CD14-positive monocyte (primary cell): ENCODE results near the gene LRRC34. TPM values are rescaled to one million over a fixed set of nuclear protein-coding genes. Genes with fewer than 3 reads are reported as not detected.

Source experiments
- DNase-seq, 3 donors: peaks; one replicate each; pipeline ENCODE4 v3.0.0-alpha.2; 2011 to 2022
- H2AFZ ChIP-seq: 2 replicates; pipeline ENCODE4 v1.6.0; 2012; ENCODE audit warnings: mild to moderate bottlenecking, low read depth, low read length, inconsistent platforms; ENCODE audit not compliant: insufficient read depth, poor library complexity, severe bottlenecking
- H3K27ac ChIP-seq, 2 donors: 1 replicate in 1 of 2; 2 replicates in 1 of 2; pipeline ENCODE4 v1.5.1; 2012 to 2013; ENCODE audit warnings: low read length in 2 of 2, control low read depth in 1 of 2, inconsistent platforms in 1 of 2, low read depth in 1 of 2, mild to moderate bottlenecking in 1 of 2
- H3K27me3 ChIP-seq, 2 donors: one replicate each; pipeline versions ENCODE4 v1.6.0 to v1.6.1; 2011 to 2013; ENCODE audit warnings: low read length in 2 of 2; ENCODE audit not compliant: control insufficient read depth in 2 of 2, insufficient read depth in 2 of 2
- H3K36me3 ChIP-seq, 2 donors: replicated peaks in 1 of 2; 1 replicate in 1 of 2; 2 replicates in 1 of 2; pipeline versions ENCODE4 v1.5.1 to v1.6.1; 2012 to 2013; ENCODE audit warnings: low read length in 2 of 2, control low read depth in 1 of 2, inconsistent platforms in 1 of 2, mild to moderate bottlenecking in 1 of 2; ENCODE audit not compliant: insufficient read depth in 2 of 2, control insufficient read depth in 1 of 2
- H3K4me1 ChIP-seq, 2 donors: 1 replicate in 1 of 2; 2 replicates in 1 of 2; pipeline versions ENCODE4 v1.5.1 to v1.6.1; 2012 to 2013; ENCODE audit warnings: low read length in 2 of 2, control low read depth in 1 of 2, inconsistent platforms in 1 of 2, mild to moderate bottlenecking in 1 of 2, moderate library complexity in 1 of 2; ENCODE audit not compliant: insufficient read depth in 2 of 2, control insufficient read depth in 1 of 2
- H3K4me2 ChIP-seq: replicated peaks from 2 replicates; pipeline ENCODE3; 2012; ENCODE audit warnings: low read length, moderate library complexity, mild to moderate bottlenecking; ENCODE audit not compliant: poor library complexity, severe bottlenecking; ENCODE audit errors: extremely low read depth
- H3K4me3 ChIP-seq, 3 experiments: fragments of 200-600 bp in 1 of 3; sonication (generic) in 1 of 3; replicated peaks in 1 of 3; 1 replicate in 2 of 3; 2 replicates in 1 of 3; pipeline ENCODE4 v1.5.1; 2011 to 2013; ENCODE audit warnings: low read length in 3 of 3, mild to moderate bottlenecking in 3 of 3, control low read depth in 2 of 3, low read depth in 2 of 3, inconsistent platforms in 1 of 3, moderate library complexity in 1 of 3
- H3K79me2 ChIP-seq: 2 replicates; pipeline ENCODE4 v1.6.0; 2012; ENCODE audit warnings: mild to moderate bottlenecking, control low read depth, inconsistent platforms, low read length, moderate library complexity; ENCODE audit not compliant: insufficient read depth
- H3K9ac ChIP-seq: 2 replicates; pipeline ENCODE4 v1.6.0; 2017; ENCODE audit warnings: low read length, mild to moderate bottlenecking; ENCODE audit not compliant: insufficient read depth, poor library complexity, severe bottlenecking
- H3K9me3 ChIP-seq, 2 donors: replicated peaks in 1 of 2; 1 replicate in 1 of 2; 2 replicates in 1 of 2; pipeline versions ENCODE4 v1.5.1 to v1.6.1; 2012 to 2013; ENCODE audit warnings: low read length in 2 of 2, control low read depth in 1 of 2; ENCODE audit not compliant: control insufficient read depth in 1 of 2, insufficient read depth in 1 of 2
- H4K20me1 ChIP-seq: 2 replicates; pipeline ENCODE4 v1.6.0; 2012; ENCODE audit warnings: mild to moderate bottlenecking, low read length, control low read depth, moderate library complexity; ENCODE audit not compliant: insufficient read depth
- H3K27ac Mint-ChIP-seq, 7 donors: one replicate each; pipeline ENCODE4 v1.8.0; 2020; ENCODE audit warnings: mild to moderate bottlenecking in 7 of 7, mixed read lengths in 7 of 7, moderate library complexity in 6 of 7, inconsistent platforms in 2 of 7
- H3K27me3 Mint-ChIP-seq, 3 donors: one replicate each; pipeline ENCODE4 v1.8.0; 2021 to 2022; ENCODE audit warnings: low read depth in 3 of 3, mild to moderate bottlenecking in 3 of 3, mixed read lengths in 3 of 3, moderate library complexity in 3 of 3, inconsistent platforms in 1 of 3
- H3K36me3 Mint-ChIP-seq, 2 donors: one replicate each; pipeline ENCODE4 v1.8.0; 2020; ENCODE audit warnings: mixed read lengths in 2 of 2, inconsistent platforms in 1 of 2, mild to moderate bottlenecking in 1 of 2
- H3K4me1 Mint-ChIP-seq: one replicate; pipeline ENCODE4 v1.8.0; 2020; ENCODE audit warnings: mild to moderate bottlenecking, mixed read lengths
- H3K4me3 Mint-ChIP-seq, 2 donors: one replicate each; pipeline ENCODE4 v1.8.0; 2020; ENCODE audit warnings: mild to moderate bottlenecking in 2 of 2, mixed read lengths in 2 of 2, moderate library complexity in 1 of 2
- H3K9me3 Mint-ChIP-seq, 7 donors: one replicate each; pipeline ENCODE4 v1.8.0; 2020 to 2022; ENCODE audit warnings: mixed read lengths in 7 of 7, mild to moderate bottlenecking in 6 of 7, moderate library complexity in 6 of 7, inconsistent platforms in 2 of 7
- WGBS: methylation state at CpG from one replicate; pipeline ENCODE4 v1.1.5; 2013; ENCODE audit warnings: missing lambda C conversion rate; ENCODE audit not compliant: insufficient coverage; 5-methylcytosine and 5-hydroxymethylcytosine counted together
- intact Hi-C, 2 donors: fragments of 100-400 bp; cut with micrococcal nuclease; formaldehyde crosslinking; loops; one replicate each; pipeline versions ENCODE4 v1.15.0 to v1.15.1; 2023
- polyA plus RNA-seq, 3 donors: library from polyadenylated mRNA; depleted of rRNA in 1 of 3; unstranded in 2 of 3; stranded (reverse) in 1 of 3; fragments of 300-500 nt in 2 of 3; fragments of >200 nt in 1 of 3; fragmentation: Illumina TruSeq in 2 of 3; gene quantifications; 1 replicate in 2 of 3; 2 replicates in 1 of 3; pipeline ENCODE4 v1.2.3, GENCODE V29; 2012 to 2021
- TF ChIP-seq, protein P1 (sequence below): fragments of 200-600 bp; IDR thresholded peaks from one replicate; pipeline ENCODE4 v1.8.0; 2022; ENCODE audit warnings: antibody characterized with exemption, mild to moderate bottlenecking

Gene LRRC34
- polyA plus RNA-seq, 3 donors, result 0.25 to 0.61 (median 0.43) TPM

DNA sequence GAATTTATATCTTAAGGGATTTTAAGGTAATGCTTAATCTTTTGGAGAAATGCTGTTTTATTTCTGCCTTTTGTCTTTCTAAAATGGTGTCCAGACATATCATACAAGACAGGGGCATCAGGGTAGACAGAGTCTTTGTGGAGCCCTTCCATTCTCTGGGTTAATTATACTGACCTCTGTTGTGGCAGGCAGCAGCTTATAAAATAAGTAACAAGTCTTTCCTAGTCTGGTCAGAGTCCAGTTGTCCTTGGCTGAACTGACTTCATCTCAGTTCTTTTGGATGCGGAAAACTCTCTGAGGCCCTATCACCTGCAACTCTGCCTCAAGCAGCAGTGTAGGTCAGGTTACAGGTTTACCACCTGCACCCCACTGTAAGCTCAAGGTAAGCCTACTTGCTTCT lies 20.3 kb downstream of the LRRC34 start:
- no peaks in the 10 kb centered on the region for H3K4me1 Mint-ChIP-seq
- H3K4me1 ChIP-seq, result no peaks in the 10 kb centered on the region
- no peaks in the 10 kb centered on the region for H4K20me1 ChIP-seq
- no peaks in the 10 kb centered on the region for H3K27me3 Mint-ChIP-seq
- H3K79me2 ChIP-seq, result no peaks in the 10 kb centered on the region
- H3K27ac ChIP-seq, result no peak overlapping the region
- intact Hi-C loops, result no loop called here
- WGBS, result 100% methylated on average over 1 of the region's 1 CpG
- no peaks in the 10 kb centered on the region for H3K9me3 ChIP-seq
- H3K4me2 ChIP-seq, result no peak overlapping the region
- H3K36me3 ChIP-seq, result peaks cover 24 to 41% of the 10 kb centered on the region in 2 donors
- no peak for DNase-seq
- no peaks in the 10 kb centered on the region for H3K9me3 Mint-ChIP-seq
- no peak overlapping the region for H3K9ac ChIP-seq
- peaks cover 35 to 36% of the 10 kb centered on the region in 2 donors for H3K36me3 Mint-ChIP-seq
- H3K27ac Mint-ChIP-seq, result no peak overlapping the region
- no peak overlapping the region for H3K4me3 ChIP-seq
- H3K27me3 ChIP-seq, result no peaks in the 10 kb centered on the region
- no peak overlapping the region for H3K4me3 Mint-ChIP-seq
- no peak overlapping the region for H2AFZ ChIP-seq
- TF ChIP-seq, protein P1, sequence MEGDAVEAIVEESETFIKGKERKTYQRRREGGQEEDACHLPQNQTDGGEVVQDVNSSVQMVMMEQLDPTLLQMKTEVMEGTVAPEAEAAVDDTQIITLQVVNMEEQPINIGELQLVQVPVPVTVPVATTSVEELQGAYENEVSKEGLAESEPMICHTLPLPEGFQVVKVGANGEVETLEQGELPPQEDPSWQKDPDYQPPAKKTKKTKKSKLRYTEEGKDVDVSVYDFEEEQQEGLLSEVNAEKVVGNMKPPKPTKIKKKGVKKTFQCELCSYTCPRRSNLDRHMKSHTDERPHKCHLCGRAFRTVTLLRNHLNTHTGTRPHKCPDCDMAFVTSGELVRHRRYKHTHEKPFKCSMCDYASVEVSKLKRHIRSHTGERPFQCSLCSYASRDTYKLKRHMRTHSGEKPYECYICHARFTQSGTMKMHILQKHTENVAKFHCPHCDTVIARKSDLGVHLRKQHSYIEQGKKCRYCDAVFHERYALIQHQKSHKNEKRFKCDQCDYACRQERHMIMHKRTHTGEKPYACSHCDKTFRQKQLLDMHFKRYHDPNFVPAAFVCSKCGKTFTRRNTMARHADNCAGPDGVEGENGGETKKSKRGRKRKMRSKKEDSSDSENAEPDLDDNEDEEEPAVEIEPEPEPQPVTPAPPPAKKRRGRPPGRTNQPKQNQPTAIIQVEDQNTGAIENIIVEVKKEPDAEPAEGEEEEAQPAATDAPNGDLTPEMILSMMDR, result no peak

GRCh38 chr3:169790687-169791429 lies 21.8 kb downstream of the LRRC34 start:
- no peaks in the 10 kb centered on the region for H4K20me1 ChIP-seq
- Mint-ChIP-seq H3K9me3 (no peaks in the 10 kb centered on the region), H3K27ac (no peak overlapping the region), H3K4me1 (no peaks in the 10 kb centered on the region), H3K4me3 (no peak overlapping the region), H3K27me3 (no peaks in the 10 kb centered on the region), H3K36me3 (peaks cover 46 to 50% of the 10 kb centered on the region in 2 donors)
- no peaks in the 10 kb centered on the region for H3K27me3 ChIP-seq
- TF ChIP-seq, protein P1, result no peak
- peaks cover 39 to 56% of the 10 kb centered on the region in 2 donors for H3K36me3 ChIP-seq
- H3K27ac ChIP-seq, result no peak overlapping the region
- H3K4me1 ChIP-seq, result no peaks in the 10 kb centered on the region
- H2AFZ ChIP-seq, result no peak overlapping the region
- no peak overlapping the region for H3K4me2 ChIP-seq
- no peaks in the 10 kb centered on the region for H3K9me3 ChIP-seq
- no peak overlapping the region for H3K9ac ChIP-seq
- no peaks in the 10 kb centered on the region for H3K79me2 ChIP-seq
- 100% methylated on average over 1 of the region's 4 CpGs for WGBS
- intact Hi-C loops, result no loop called here
- no peak for DNase-seq
- no peak overlapping the region for H3K4me3 ChIP-seq
